DOHH2 (cell line): ENCODE measurements around the gene C11orf54.

ENCODE experiments used
- EZH2phosphoT487 ChIP-seq: fragments of 200-600 bp; sonication (generic); IDR thresholded peaks from 2 replicates; pipeline ENCODE4 v1.6.1; 2017; ENCODE audit warnings: borderline replicate concordance, mild to moderate bottlenecking, antibody characterized with exemption, low read length, moderate library complexity, mixed read lengths
- TF ChIP-seq, protein P1 (sequence below): fragments of 200-600 bp; sonication (generic); IDR thresholded peaks from one replicate; pipeline ENCODE4 v1.5.1; 2014; ENCODE audit warnings: antibody characterized with exemption, mild to moderate bottlenecking, low read depth, low read length; ENCODE audit not compliant: poor library complexity, severe bottlenecking

DNA sequence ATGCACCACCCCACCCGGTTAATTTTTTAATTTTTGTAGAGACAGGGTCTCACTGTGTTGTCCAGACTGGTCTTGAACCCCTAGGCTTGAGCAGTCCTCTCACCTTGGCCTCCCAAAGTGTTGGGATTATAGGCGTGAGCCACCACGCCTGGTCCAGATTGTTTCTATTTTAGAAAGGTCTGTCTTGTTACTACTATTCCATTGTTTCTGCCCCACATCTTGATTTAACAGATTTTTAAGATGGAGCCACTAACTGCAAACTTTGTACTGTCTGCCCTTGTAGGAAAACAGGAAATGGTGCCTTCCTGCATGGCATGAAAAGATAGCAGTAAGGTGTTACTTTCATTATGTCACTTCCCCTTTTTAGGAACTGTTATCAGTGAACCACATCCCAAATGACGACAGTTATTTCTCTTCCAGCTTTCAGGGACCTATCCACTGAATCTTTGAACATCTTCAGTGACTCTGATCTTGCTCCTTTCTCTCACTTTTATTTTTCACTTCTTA lies 23.4 kb upstream of the C11orf54 start:
- TF ChIP-seq, protein P1, sequence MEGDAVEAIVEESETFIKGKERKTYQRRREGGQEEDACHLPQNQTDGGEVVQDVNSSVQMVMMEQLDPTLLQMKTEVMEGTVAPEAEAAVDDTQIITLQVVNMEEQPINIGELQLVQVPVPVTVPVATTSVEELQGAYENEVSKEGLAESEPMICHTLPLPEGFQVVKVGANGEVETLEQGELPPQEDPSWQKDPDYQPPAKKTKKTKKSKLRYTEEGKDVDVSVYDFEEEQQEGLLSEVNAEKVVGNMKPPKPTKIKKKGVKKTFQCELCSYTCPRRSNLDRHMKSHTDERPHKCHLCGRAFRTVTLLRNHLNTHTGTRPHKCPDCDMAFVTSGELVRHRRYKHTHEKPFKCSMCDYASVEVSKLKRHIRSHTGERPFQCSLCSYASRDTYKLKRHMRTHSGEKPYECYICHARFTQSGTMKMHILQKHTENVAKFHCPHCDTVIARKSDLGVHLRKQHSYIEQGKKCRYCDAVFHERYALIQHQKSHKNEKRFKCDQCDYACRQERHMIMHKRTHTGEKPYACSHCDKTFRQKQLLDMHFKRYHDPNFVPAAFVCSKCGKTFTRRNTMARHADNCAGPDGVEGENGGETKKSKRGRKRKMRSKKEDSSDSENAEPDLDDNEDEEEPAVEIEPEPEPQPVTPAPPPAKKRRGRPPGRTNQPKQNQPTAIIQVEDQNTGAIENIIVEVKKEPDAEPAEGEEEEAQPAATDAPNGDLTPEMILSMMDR: no peak
- no peak for TF ChIP-seq EZH2phosphoT487
